Measurements from ENCODE around the gene SRRM4. TPM values are rescaled to one million over a fixed set of nuclear protein-coding genes. Genes with fewer than 3 reads are reported as not detected.

SRRM4 gene
- total RNA-seq, 2 experiments from 2014 or later = not detected

- intact Hi-C loops (cut with micrococcal nuclease) = no loop called here
- no peaks in the 10 kb centered on the region for H3K9me3 Mint-ChIP-seq
- H3K36me3 Mint-ChIP-seq (ENCODE audit: low read depth) = no peaks in the 10 kb centered on the region
- peak; percentile 47 for DNase-seq
- ATAC-seq = peak; percentile 37
- ChIA-PET POLR2A (no interaction called here), CTCF (interaction anchor here (0.7 to 1.5 kb wide), 5 partner anchors 11 to 433 kb away, joined by 3 to 4 read pairs (median 3); no protein-coding TSS in a partner anchor)
- TF ChIP-seq CTCF (IDR thresholded peaks at IDR 0.05) = peak; percentile 52
- H3K4me1 Mint-ChIP-seq (ENCODE audit: low read depth) = no peaks in the 10 kb centered on the region
- H3K27ac Mint-ChIP-seq = no peak overlapping the region
- no peak overlapping the region for H3K4me3 Mint-ChIP-seq
- H3K27me3 Mint-ChIP-seq = peaks cover 34% of the 10 kb centered on the region
Measured at GRCh38 chr12:118979763-118980406, 1.5 kb upstream of the SRRM4 start.

GRCh38 chr12:118980407-118981014, 830 bp upstream of the SRRM4 start:
- no peak overlapping the region for H3K27ac Mint-ChIP-seq
- ChIA-PET POLR2A (no interaction called here), CTCF (no interaction called here)
- peaks cover 34% of the 10 kb centered on the region for H3K27me3 Mint-ChIP-seq
- H3K4me3 Mint-ChIP-seq = no peak overlapping the region
- H3K9me3 Mint-ChIP-seq = no peaks in the 10 kb centered on the region
- H3K4me1 Mint-ChIP-seq (ENCODE audit: low read depth) = no peaks in the 10 kb centered on the region
- no peak for TF ChIP-seq CTCF (IDR thresholded peaks at IDR 0.05)
- no peaks in the 10 kb centered on the region for H3K36me3 Mint-ChIP-seq (ENCODE audit: low read depth)
- ATAC-seq (no peak), DNase-seq (no peak)
- intact Hi-C loops (cut with micrococcal nuclease) = no loop called here

GRCh38 chr12:118982302-118982701, 961 bp downstream of the SRRM4 start:
- Mint-ChIP-seq H3K36me3 (ENCODE audit: low read depth) (no peaks in the 10 kb centered on the region), H3K4me1 (ENCODE audit: low read depth) (no peaks in the 10 kb centered on the region), H3K4me3 (no peak overlapping the region), H3K27me3 (peaks cover 32% of the 10 kb centered on the region), H3K27ac (no peak overlapping the region), H3K9me3 (no peaks in the 10 kb centered on the region)
- intact Hi-C loops (cut with micrococcal nuclease) = no loop called here
- no peak for TF ChIP-seq CTCF (IDR thresholded peaks at IDR 0.05)
- ChIA-PET CTCF (no interaction called here), POLR2A (no interaction called here)
- DNase-seq = no peak
- no peak for ATAC-seq

- Mint-ChIP-seq H3K27ac (no peak overlapping the region), H3K9me3 (no peaks in the 10 kb centered on the region), H3K4me3 (no peak overlapping the region), H3K27me3 (peaks cover 32% of the 10 kb centered on the region), H3K36me3 (ENCODE audit: low read depth) (no peaks in the 10 kb centered on the region), H3K4me1 (ENCODE audit: low read depth) (no peaks in the 10 kb centered on the region)
- ChIA-PET CTCF (no interaction called here), POLR2A (no interaction called here)
- DNase-seq (no peak), ATAC-seq (no peak)
- intact Hi-C loops (cut with micrococcal nuclease) = no loop called here
- no peak for TF ChIP-seq CTCF (IDR thresholded peaks at IDR 0.05)
Measured at GRCh38 chr12:118982984-118983761, 1.8 kb downstream of the SRRM4 start.

All from activated CD8-positive, alpha-beta T cell treated with anti-CD3 and anti-CD28 coated beads for 36 hours (primary cell).